Naive B cell (primary cell): ENCODE measurements around the gene CADM2. TPM values are rescaled to one million over a fixed set of nuclear protein-coding genes. Genes with fewer than 3 reads are reported as not detected.
"Not testable (repeated sequence)": the region's sequence is repeated elsewhere in the genome, so short reads cannot be mapped to it uniquely, and the experiment has no call there.

Experiments
- ATAC-seq, 2 donors: fragments of 150-1000 bp; cut with Tn5 transposase; 2 replicates each; pipeline ENCODE4 v1.10.0; 2021; ENCODE audit warnings: low read depth in 2 of 2, mild to moderate bottlenecking in 2 of 2, moderate library complexity in 2 of 2
- DNase-seq: peaks from one replicate; pipeline ENCODE4 v3.0.0; 2022
- H3K27ac Mint-ChIP-seq, 6 donors: one replicate each; pipeline ENCODE4 v1.8.0; 2020 to 2022; ENCODE audit warnings: mild to moderate bottlenecking in 6 of 6, mixed read lengths in 6 of 6, moderate library complexity in 5 of 6, inconsistent platforms in 2 of 6
- H3K27me3 Mint-ChIP-seq, 3 donors: one replicate each; pipeline ENCODE4 v1.8.0; 2021 to 2022; ENCODE audit warnings: mixed read lengths in 3 of 3, mild to moderate bottlenecking in 1 of 3
- H3K36me3 Mint-ChIP-seq, 2 donors: one replicate each; pipeline ENCODE4 v1.8.0; 2020 to 2022; ENCODE audit warnings: mixed read lengths in 2 of 2, inconsistent platforms in 1 of 2, mild to moderate bottlenecking in 1 of 2
- H3K4me1 Mint-ChIP-seq, 3 donors: one replicate each; pipeline ENCODE4 v1.8.0; 2020 to 2022; ENCODE audit warnings: mixed read lengths in 3 of 3, inconsistent platforms in 1 of 3, mild to moderate bottlenecking in 1 of 3, moderate library complexity in 1 of 3
- H3K4me3 Mint-ChIP-seq, 8 donors: one replicate each; pipeline ENCODE4 v1.8.0; 2020 to 2022; ENCODE audit warnings: mild to moderate bottlenecking in 8 of 8, mixed read lengths in 8 of 8, moderate library complexity in 8 of 8, inconsistent platforms in 2 of 8
- H3K9me3 Mint-ChIP-seq, 7 donors: one replicate each; pipeline ENCODE4 v1.8.0; 2020 to 2022; ENCODE audit warnings: mixed read lengths in 7 of 7, mild to moderate bottlenecking in 5 of 7, inconsistent platforms in 2 of 7, moderate library complexity in 1 of 7
- polyA plus RNA-seq, 6 donors: library from polyadenylated mRNA; unstranded; fragments of 300-500 nt; fragmentation: Illumina TruSeq; gene quantifications; one replicate each; pipeline ENCODE4 v1.2.3, GENCODE V29; 2021; ENCODE audit warnings: low read depth in 6 of 6

Gene CADM2
- polyA plus RNA-seq, 6 donors from 2014 or later = 0.26 to 0.59 TPM; not detected in 4

- Mint-ChIP-seq H3K27me3 (no peaks in the 10 kb centered on the region), H3K4me3 (no peak overlapping the region), H3K36me3 (no peaks in the 10 kb centered on the region), H3K4me1 (no peaks in the 10 kb centered on the region), H3K9me3 (peaks cover 0 to 5% (median 0%) of the 10 kb centered on the region in 7 donors), H3K27ac (no peak overlapping the region)
- ATAC-seq (no peak), DNase-seq (no peak)
Measured at GRCh38 chr3:85053626-85054025, 94.8 kb downstream of the CADM2 start.

GRCh38 chr3:85054579-85054978 is 95.8 kb downstream of the CADM2 start:
- Mint-ChIP-seq H3K4me1 (no peaks in the 10 kb centered on the region), H3K27ac (no peak overlapping the region), H3K9me3 (peaks cover 0 to 5% (median 0%) of the 10 kb centered on the region in 7 donors), H3K27me3 (no peaks in the 10 kb centered on the region), H3K36me3 (no peaks in the 10 kb centered on the region), H3K4me3 (no peak overlapping the region)
- ATAC-seq = no peak
- no peak for DNase-seq

GRCh38 chr3:85068911-85069310 is 110.1 kb downstream of the CADM2 start:
- ATAC-seq = no peak
- Mint-ChIP-seq H3K27me3 (no peaks in the 10 kb centered on the region), H3K9me3 (peaks cover 0 to 9% (median 0%) of the 10 kb centered on the region in 7 donors), H3K4me1 (no peaks in the 10 kb centered on the region), H3K4me3 (no peak overlapping the region), H3K27ac (no peak overlapping the region), H3K36me3 (no peaks in the 10 kb centered on the region)
- no peak for DNase-seq

GRCh38 chr3:85074003-85074402 is 115.2 kb downstream of the CADM2 start:
- Mint-ChIP-seq H3K9me3 (peaks cover 0 to 5% (median 0%) of the 10 kb centered on the region in 7 donors), H3K36me3 (no peaks in the 10 kb centered on the region), H3K4me1 (no peaks in the 10 kb centered on the region)

GRCh38 chr3:85075663-85076062 is 116.9 kb downstream of the CADM2 start:
- Mint-ChIP-seq H3K9me3 (peaks cover 0 to 5% (median 0%) of the 10 kb centered on the region in 7 donors), H3K36me3 (no peaks in the 10 kb centered on the region), H3K4me3 (no peak overlapping the region), H3K27ac (no peak overlapping the region), H3K4me1 (no peaks in the 10 kb centered on the region), H3K27me3 (no peaks in the 10 kb centered on the region)
- no peak for DNase-seq
- ATAC-seq = no peak

More at GRCh38 chr3:85074003-85074402, 115.2 kb downstream of the CADM2 start:
- Mint-ChIP-seq H3K27me3 (no peaks in the 10 kb centered on the region), H3K4me3 (no peak overlapping the region), H3K27ac (no peak overlapping the region)
- ATAC-seq (no peak), DNase-seq (no peak)

GRCh38 chr3:85077018-85077417 is 118.2 kb downstream of the CADM2 start:
- Mint-ChIP-seq H3K4me3 (no peak overlapping the region), H3K9me3 (peaks cover 0 to 5% (median 0%) of the 10 kb centered on the region in 7 donors), H3K4me1 (no peaks in the 10 kb centered on the region), H3K27ac (no peak overlapping the region), H3K27me3 (no peaks in the 10 kb centered on the region), H3K36me3 (no peaks in the 10 kb centered on the region)
- ATAC-seq (no peak), DNase-seq (no peak)

- no peak overlapping the region for H3K4me3 Mint-ChIP-seq
- DNase-seq (no peak), ATAC-seq (no peak)
- H3K27ac Mint-ChIP-seq = no peak overlapping the region
- H3K9me3 Mint-ChIP-seq = no peaks in the 10 kb centered on the region
- no peaks in the 10 kb centered on the region for H3K36me3 Mint-ChIP-seq
- H3K27me3 Mint-ChIP-seq = no peaks in the 10 kb centered on the region
- H3K4me1 Mint-ChIP-seq = no peaks in the 10 kb centered on the region
Measured at GRCh38 chr3:85081191-85081906, 122.6 kb downstream of the CADM2 start.

GRCh38 chr3:85090495-85090894 is 131.7 kb downstream of the CADM2 start:
- H3K4me3 Mint-ChIP-seq = no peak overlapping the region
- H3K36me3 Mint-ChIP-seq = no peaks in the 10 kb centered on the region
- ATAC-seq = no peak
- no peaks in the 10 kb centered on the region for H3K4me1 Mint-ChIP-seq
- no peak overlapping the region for H3K27ac Mint-ChIP-seq
- H3K9me3 Mint-ChIP-seq = peaks cover 0 to 2% (median 0%) of the 10 kb centered on the region in 7 donors
- DNase-seq = no peak
- no peaks in the 10 kb centered on the region for H3K27me3 Mint-ChIP-seq

GRCh38 chr3:85100316-85100715 is 141.5 kb downstream of the CADM2 start:
- Mint-ChIP-seq H3K27ac (no peak overlapping the region), H3K4me1 (no peaks in the 10 kb centered on the region), H3K36me3 (no peaks in the 10 kb centered on the region), H3K4me3 (no peak overlapping the region), H3K27me3 (no peaks in the 10 kb centered on the region), H3K9me3 (peaks cover 0 to 14% (median 4%) of the 10 kb centered on the region in 7 donors)
- DNase-seq = no peak
- ATAC-seq = no peak

GRCh38 chr3:85102781-85103180 is 144.0 kb downstream of the CADM2 start:
- H3K36me3 Mint-ChIP-seq = no peaks in the 10 kb centered on the region
- DNase-seq = no peak
- no peak for ATAC-seq
- no peaks in the 10 kb centered on the region for H3K4me1 Mint-ChIP-seq
- peaks cover 0 to 11% (median 4%) of the 10 kb centered on the region in 7 donors for H3K9me3 Mint-ChIP-seq
- no peak overlapping the region for H3K27ac Mint-ChIP-seq
- no peaks in the 10 kb centered on the region for H3K27me3 Mint-ChIP-seq
- no peak overlapping the region for H3K4me3 Mint-ChIP-seq

GRCh38 chr3:85110393-85110792 is 151.6 kb downstream of the CADM2 start:
- no peak for ATAC-seq
- no peaks in the 10 kb centered on the region for H3K36me3 Mint-ChIP-seq

GRCh38 chr3:85120879-85121278 is 162.1 kb downstream of the CADM2 start:
- H3K4me3 Mint-ChIP-seq = no peak overlapping the region

More at GRCh38 chr3:85110393-85110792, 151.6 kb downstream of the CADM2 start:
- Mint-ChIP-seq H3K9me3 (peaks cover 0 to 6% (median 0%) of the 10 kb centered on the region in 7 donors), H3K4me3 (no peak overlapping the region), H3K4me1 (no peaks in the 10 kb centered on the region), H3K27ac (no peak overlapping the region), H3K27me3 (no peaks in the 10 kb centered on the region)
- no peak for DNase-seq

GRCh38 chr3:85132864-85133263 is 174.1 kb downstream of the CADM2 start:
- H3K4me1 Mint-ChIP-seq, H3K9me3 Mint-ChIP-seq, H3K27ac Mint-ChIP-seq, H3K36me3 Mint-ChIP-seq, ATAC-seq, H3K27me3 Mint-ChIP-seq, H3K4me3 Mint-ChIP-seq, DNase-seq: not testable (repeated sequence)

More at GRCh38 chr3:85120879-85121278, 162.1 kb downstream of the CADM2 start:
- ATAC-seq (no peak), DNase-seq (no peak)
- Mint-ChIP-seq H3K9me3 (peaks cover 0 to 10% (median 3%) of the 10 kb centered on the region in 7 donors), H3K27ac (no peak overlapping the region), H3K4me1 (no peaks in the 10 kb centered on the region), H3K36me3 (no peaks in the 10 kb centered on the region), H3K27me3 (no peaks in the 10 kb centered on the region)

- H3K9me3 Mint-ChIP-seq, H3K27ac Mint-ChIP-seq, H3K36me3 Mint-ChIP-seq, DNase-seq, H3K4me3 Mint-ChIP-seq, H3K27me3 Mint-ChIP-seq, H3K4me1 Mint-ChIP-seq, ATAC-seq: not testable (repeated sequence)
Measured at GRCh38 chr3:85133691-85134420, 175.1 kb downstream of the CADM2 start.
